Tibial nerve (tissue), 4 donors: Measurements from ENCODE around the gene DHX34. TPM values are rescaled to one million over a fixed set of nuclear protein-coding genes. Genes with fewer than 3 reads are reported as not detected.
"Not testable (repeated sequence)": the region's sequence is repeated elsewhere in the genome, so short reads cannot be mapped to it uniquely, and the experiment has no call there.

Experiments used
- DNase-seq, 2 donors: peaks; one replicate each; pipeline ENCODE4 v3.0.0-alpha.2; 2019; ENCODE audit warnings: low spot score in 2 of 2
- H3K27ac ChIP-seq, 4 donors: fragments of 200-600 bp; sonication (generic) in 3 of 4; one replicate each; pipeline ENCODE4 v1.5.1; 2017 to 2019; ENCODE audit warnings: mild to moderate bottlenecking in 1 of 4
- H3K27me3 ChIP-seq, 2 donors: fragments of 200-600 bp; sonication (generic) in 1 of 2; one replicate each; pipeline versions ENCODE4 v1.5.1 to v1.6.0; 2017 to 2019
- H3K36me3 ChIP-seq, 3 donors: fragments of 200-600 bp; sonication (generic); one replicate each; pipeline ENCODE4 v1.5.1; 2018 to 2019
- H3K4me1 ChIP-seq, 4 donors: fragments of 200-600 bp; sonication (generic) in 3 of 4; one replicate each; pipeline ENCODE4 v1.5.1; 2017 to 2019
- H3K4me3 ChIP-seq, 4 donors: fragments of 200-600 bp; sonication (generic) in 3 of 4; one replicate each; pipeline ENCODE4 v1.5.1; 2017 to 2019; ENCODE audit warnings: mild to moderate bottlenecking in 1 of 4, moderate library complexity in 1 of 4
- H3K9me3 ChIP-seq, 4 donors: fragments of 200-600 bp; sonication (generic) in 3 of 4; one replicate each; pipeline ENCODE4 v1.5.1; 2017 to 2019
- CTCF ChIP-seq, 5 experiments: fragments of 200-600 bp in 3 of 5; fragments of 450-650 bp in 2 of 5; sonication (generic) in 3 of 5; IDR thresholded peaks; one replicate each; pipeline ENCODE4 v1.5.1; 2016 to 2019; ENCODE audit warnings: antibody characterized with exemption in 5 of 5, mild to moderate bottlenecking in 3 of 5, moderate library complexity in 2 of 5
- EP300 ChIP-seq, 2 donors: sonication (generic); formaldehyde crosslinking; IDR thresholded peaks; one replicate each; pipeline ENCODE4 v1.6.1; 2017; ENCODE audit warnings: antibody characterized with exemption in 2 of 2, mild to moderate bottlenecking in 1 of 2
- POLR2A ChIP-seq, 2 donors: fragments of 450-650 bp; IDR thresholded peaks; one replicate each; pipeline ENCODE4 v1.6.1; 2017; ENCODE audit warnings: antibody characterized with exemption in 2 of 2, mild to moderate bottlenecking in 2 of 2, moderate library complexity in 2 of 2
- WGBS, 2 donors: methylation state at CpG; one replicate each; pipeline ENCODE4 v1.1.5; 2018; 5-methylcytosine and 5-hydroxymethylcytosine counted together
- total RNA-seq, 4 donors: library from RNA; depleted of rRNA; stranded (reverse); fragments of >200 nt; gene quantifications; one replicate each; pipeline ENCODE4 v1.1.0, GENCODE V29; 2016

Gene DHX34
- 10 to 100 TPM; 12.4 to 43.8 (median 13.9) TPM for total RNA-seq

GRCh38 chr19:47348819-47349795 lies at the start of gene DHX34:
Gene DHX34 (plus strand): TSS chr19:47349315. CDS start chr19:47353031, 3,716 bp downstream.
- TF ChIP-seq EP300 (IDR thresholded peaks at IDR 0.05) (peak; percentile 81 to 95), POLR2A (IDR thresholded peaks at IDR 0.05) (peak; percentile 46 to 67), CTCF (IDR thresholded peaks at IDR 0.05) (peak; percentile 98 to 100 (median 99))
- DNase-seq = peak; percentile 97 to 98
- Histone ChIP-seq H3K9me3 (no peaks in the 10 kb centered on the region), H3K4me1 (peaks cover 0 to 34% (median 7%) of the 10 kb centered on the region in 4 donors), H3K27ac (peak within 1 kb of the TSS in 3 of 4 donors; percentile 68 to 88 (median 79)), H3K27me3 (no peaks in the 10 kb centered on the region), H3K36me3 (peaks cover 0 to 23% (median 3%) of the 10 kb centered on the region in 3 donors), H3K4me3 (peak within 1 kb of the TSS; percentile 60 to 95 (median 80))
- 4 to 5% methylated on average over 40 to 63 of the region's 63 CpGs for WGBS, 2 donors

- 91% methylated on average over 14 of the region's 14 CpGs for WGBS, 2 donors
- not testable (repeated sequence) for H3K27ac ChIP-seq, H3K36me3 ChIP-seq, H3K9me3 ChIP-seq, DNase-seq, H3K27me3 ChIP-seq, H3K4me1 ChIP-seq, H3K4me3 ChIP-seq
Measured at GRCh38 chr19:47300867-47301266, 48.2 kb upstream of the DHX34 start.

- no peaks in the 10 kb centered on the region for H3K36me3 ChIP-seq
- no peak for TF ChIP-seq CTCF (IDR thresholded peaks at IDR 0.05)
- no peak for TF ChIP-seq POLR2A (IDR thresholded peaks at IDR 0.05)
- no peak for TF ChIP-seq EP300 (IDR thresholded peaks at IDR 0.05)
- H3K9me3 ChIP-seq = no peaks in the 10 kb centered on the region
- no peaks in the 10 kb centered on the region for H3K27me3 ChIP-seq
- H3K4me3 ChIP-seq = no peak overlapping the region
- no peak overlapping the region for H3K27ac ChIP-seq
- H3K4me1 ChIP-seq = peaks cover 0 to 10% (median 4%) of the 10 kb centered on the region in 4 donors
- WGBS, 2 donors = 88 to 95% methylated on average over 10 of the region's 10 CpGs
- DNase-seq = no peak
Measured at GRCh38 chr19:47302249-47302648, 46.9 kb upstream of the DHX34 start.

- DNase-seq = no peak
- no peaks in the 10 kb centered on the region for H3K36me3 ChIP-seq
- H3K9me3 ChIP-seq = no peaks in the 10 kb centered on the region
- H3K4me3 ChIP-seq = no peak overlapping the region
- no peak overlapping the region for H3K27ac ChIP-seq
- no peaks in the 10 kb centered on the region for H3K27me3 ChIP-seq
- TF ChIP-seq POLR2A (IDR thresholded peaks at IDR 0.05) (no peak), EP300 (IDR thresholded peaks at IDR 0.05) (no peak), CTCF (IDR thresholded peaks at IDR 0.05) (no peak)
- WGBS, 2 donors = 82 to 84% methylated on average over 6 of the region's 6 CpGs
- H3K4me1 ChIP-seq = peaks cover 0 to 12% (median 4%) of the 10 kb centered on the region in 4 donors
Measured at GRCh38 chr19:47303966-47304365, 45.1 kb upstream of the DHX34 start.

- H3K9me3 ChIP-seq = no peaks in the 10 kb centered on the region
- H3K36me3 ChIP-seq = no peaks in the 10 kb centered on the region
- peaks cover 0 to 15% (median 4%) of the 10 kb centered on the region in 4 donors for H3K4me1 ChIP-seq
- H3K4me3 ChIP-seq = no peak overlapping the region
- H3K27me3 ChIP-seq = no peaks in the 10 kb centered on the region
- 7 to 8% methylated on average over 14 of the region's 14 CpGs for WGBS, 2 donors
- H3K27ac ChIP-seq = no peak overlapping the region
- TF ChIP-seq EP300 (IDR thresholded peaks at IDR 0.05) = peak in 1 of 2 donors; percentile 70
- TF ChIP-seq CTCF (IDR thresholded peaks at IDR 0.05) = peak; percentile 70 to 92 (median 82)
- TF ChIP-seq POLR2A (IDR thresholded peaks at IDR 0.05) = no peak
- DNase-seq = peak; percentile 65 to 77
Measured at GRCh38 chr19:47305309-47305751, 43.8 kb upstream of the DHX34 start.
